Tibial artery (tissue), 4 donors: ENCODE measurements around the gene STYX.

Source experiments
- DNase-seq, 2 donors: peaks; one replicate each; pipeline ENCODE4 v3.0.0-alpha.2; 2019
- H3K27ac ChIP-seq, 2 donors: fragments of 200-600 bp; sonication (generic) in 1 of 2; 1 replicate in 1 of 2; 2 replicates in 1 of 2; pipeline ENCODE4 v1.5.1; 2018 to 2019; ENCODE audit warnings: mild to moderate bottlenecking in 1 of 2
- H3K27me3 ChIP-seq, 2 donors: fragments of 200-600 bp; sonication (generic) in 1 of 2; one replicate each; pipeline versions ENCODE4 v1.5.1 to v1.6.0; 2016 to 2019
- H3K36me3 ChIP-seq, 3 donors: fragments of 200-600 bp; sonication (generic) in 2 of 3; one replicate each; pipeline ENCODE4 v1.5.1; 2016 to 2019; ENCODE audit warnings: mild to moderate bottlenecking in 2 of 3
- H3K4me1 ChIP-seq, 4 donors: fragments of 200-600 bp; sonication (generic) in 2 of 4; 1 replicate in 3 of 4; 2 replicates in 1 of 4; pipeline ENCODE4 v1.5.1; 2016 to 2019
- H3K4me3 ChIP-seq, 2 donors: fragments of 200-600 bp; sonication (generic) in 1 of 2; 1 replicate in 1 of 2; 2 replicates in 1 of 2; pipeline ENCODE4 v1.5.1; 2018 to 2019; ENCODE audit warnings: mild to moderate bottlenecking in 2 of 2
- H3K9me3 ChIP-seq, 3 donors: fragments of 200-600 bp; sonication (generic) in 1 of 3; one replicate each; pipeline ENCODE4 v1.5.1; 2016 to 2019
- intact Hi-C: fragments of 100-400 bp; cut with DNase I; formaldehyde crosslinking; loops from one replicate; pipeline ENCODE4 v1.15.0; 2023; ENCODE audit warnings: low total_unique reads
- TF ChIP-seq, protein P1 (sequence below), 2 experiments: fragments of 200-600 bp in 1 of 2; fragments of 450-650 bp in 1 of 2; IDR thresholded peaks; one replicate each; pipeline ENCODE4 v1.5.1; 2017 to 2019; ENCODE audit warnings: antibody characterized with exemption in 2 of 2, mild to moderate bottlenecking in 1 of 2, moderate library complexity in 1 of 2

The STYX gene

GRCh38 chr14:52780893-52781292 lies 50.9 kb downstream of the STYX start:
- TF ChIP-seq, protein P1, sequence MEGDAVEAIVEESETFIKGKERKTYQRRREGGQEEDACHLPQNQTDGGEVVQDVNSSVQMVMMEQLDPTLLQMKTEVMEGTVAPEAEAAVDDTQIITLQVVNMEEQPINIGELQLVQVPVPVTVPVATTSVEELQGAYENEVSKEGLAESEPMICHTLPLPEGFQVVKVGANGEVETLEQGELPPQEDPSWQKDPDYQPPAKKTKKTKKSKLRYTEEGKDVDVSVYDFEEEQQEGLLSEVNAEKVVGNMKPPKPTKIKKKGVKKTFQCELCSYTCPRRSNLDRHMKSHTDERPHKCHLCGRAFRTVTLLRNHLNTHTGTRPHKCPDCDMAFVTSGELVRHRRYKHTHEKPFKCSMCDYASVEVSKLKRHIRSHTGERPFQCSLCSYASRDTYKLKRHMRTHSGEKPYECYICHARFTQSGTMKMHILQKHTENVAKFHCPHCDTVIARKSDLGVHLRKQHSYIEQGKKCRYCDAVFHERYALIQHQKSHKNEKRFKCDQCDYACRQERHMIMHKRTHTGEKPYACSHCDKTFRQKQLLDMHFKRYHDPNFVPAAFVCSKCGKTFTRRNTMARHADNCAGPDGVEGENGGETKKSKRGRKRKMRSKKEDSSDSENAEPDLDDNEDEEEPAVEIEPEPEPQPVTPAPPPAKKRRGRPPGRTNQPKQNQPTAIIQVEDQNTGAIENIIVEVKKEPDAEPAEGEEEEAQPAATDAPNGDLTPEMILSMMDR (IDR thresholded peaks at IDR 0.05), result no peak
- Histone ChIP-seq H3K9me3 (no peaks in the 10 kb centered on the region), H3K27me3 (no peaks in the 10 kb centered on the region), H3K27ac (no peak overlapping the region), H3K4me1 (no peaks in the 10 kb centered on the region), H3K36me3 (peaks cover 13 to 30% (median 28%) of the 10 kb centered on the region in 3 donors), H3K4me3 (no peak overlapping the region)
- no peak for DNase-seq
- intact Hi-C loops, result no loop called here

GRCh38 chr14:52781629-52782028 lies 51.7 kb downstream of the STYX start:
- intact Hi-C loops, result no loop called here

GRCh38 chr14:52783206-52783605 lies 53.2 kb downstream of the STYX start:
- TF ChIP-seq, protein P1 (IDR thresholded peaks at IDR 0.05), result no peak
- no peak for DNase-seq

More at GRCh38 chr14:52781629-52782028, 51.7 kb downstream of the STYX start:
- Histone ChIP-seq H3K4me3 (no peak overlapping the region), H3K27me3 (no peaks in the 10 kb centered on the region), H3K36me3 (peaks cover 7 to 22% (median 21%) of the 10 kb centered on the region in 3 donors), H3K9me3 (no peaks in the 10 kb centered on the region), H3K27ac (no peak overlapping the region), H3K4me1 (no peaks in the 10 kb centered on the region)
- TF ChIP-seq, protein P1 (IDR thresholded peaks at IDR 0.05), result no peak
- no peak for DNase-seq

GRCh38 chr14:52786887-52787286 lies 56.9 kb downstream of the STYX start:
- intact Hi-C loops, result no loop called here
- no peak for DNase-seq

More at GRCh38 chr14:52783206-52783605, 53.2 kb downstream of the STYX start:
- H3K4me3 ChIP-seq, result no peak overlapping the region
- no peak overlapping the region for H3K27ac ChIP-seq
- H3K27me3 ChIP-seq, result no peaks in the 10 kb centered on the region
- H3K4me1 ChIP-seq, result peaks cover 0 to 3% (median under 1%) of the 10 kb centered on the region in 4 donors
- H3K9me3 ChIP-seq, result no peaks in the 10 kb centered on the region
- intact Hi-C loops, result no loop called here
- H3K36me3 ChIP-seq, result peaks cover 6 to 17% (median 12%) of the 10 kb centered on the region in 3 donors

DNA sequence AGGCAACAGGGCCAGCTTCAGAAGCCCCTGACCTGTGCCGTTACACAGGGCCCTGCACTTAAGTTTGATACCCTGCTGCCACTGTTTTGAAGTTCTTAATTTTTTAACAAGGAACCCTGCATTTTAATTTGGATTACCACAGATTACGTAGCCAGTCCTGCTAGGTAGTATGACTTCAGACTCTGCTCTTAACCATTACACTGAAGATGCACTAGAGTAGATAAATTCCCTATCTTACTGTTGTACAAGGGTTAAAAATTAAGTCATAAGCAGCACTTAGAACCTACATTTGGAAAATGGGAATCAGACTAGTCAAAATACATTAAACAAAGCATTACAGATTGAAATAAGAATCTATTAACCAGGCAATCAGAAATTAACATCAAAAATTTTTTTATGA lies 59.2 kb downstream of the STYX start:
- Histone ChIP-seq H3K36me3 (no peaks in the 10 kb centered on the region), H3K27me3 (no peaks in the 10 kb centered on the region), H3K4me3 (no peak overlapping the region), H3K27ac (no peak overlapping the region), H3K4me1 (peaks cover 0 to 38% (median 15%) of the 10 kb centered on the region in 4 donors), H3K9me3 (no peaks in the 10 kb centered on the region)
- DNase-seq, result no peak
- intact Hi-C loops, result no loop called here
- TF ChIP-seq, protein P1 (IDR thresholded peaks at IDR 0.05), result no peak

More at GRCh38 chr14:52786887-52787286, 56.9 kb downstream of the STYX start:
- H3K4me3 ChIP-seq, result no peak overlapping the region
- no peak overlapping the region for H3K27ac ChIP-seq
- no peaks in the 10 kb centered on the region for H3K9me3 ChIP-seq
- TF ChIP-seq, protein P1 (IDR thresholded peaks at IDR 0.05), result no peak
- H3K36me3 ChIP-seq, result no peaks in the 10 kb centered on the region
- H3K27me3 ChIP-seq, result no peaks in the 10 kb centered on the region
- peaks cover 0 to 25% (median 12%) of the 10 kb centered on the region in 4 donors for H3K4me1 ChIP-seq
